Mesendoderm (in vitro differentiated cells): Measurements from ENCODE around the gene ZFYVE9.
"Not testable (repeated sequence)": the region's sequence is repeated elsewhere in the genome, so short reads cannot be mapped to it uniquely, and the experiment has no call there.

Experiments
- DNase-seq: peaks from one replicate; pipeline ENCODE4 v3.0.0; 2013
- H2AK5ac ChIP-seq: 2 replicates; pipeline ENCODE4 v1.6.1; 2013; ENCODE audit warnings: low read length, inconsistent platforms
- H2BK120ac ChIP-seq: 2 replicates; pipeline ENCODE4 v1.6.1; 2013; ENCODE audit warnings: low read depth, mild to moderate bottlenecking, low read length, moderate library complexity, mixed read lengths
- H2BK15ac ChIP-seq: replicated peaks from 2 replicates; pipeline ENCODE4 v1.6.1; 2013; ENCODE audit warnings: low read depth, mild to moderate bottlenecking, moderate library complexity
- H2BK5ac ChIP-seq: 2 replicates; pipeline ENCODE4 v1.6.1; 2013; ENCODE audit warnings: low read length, inconsistent platforms
- H3K18ac ChIP-seq: 2 replicates; pipeline ENCODE4 v1.6.1; 2013; ENCODE audit warnings: mild to moderate bottlenecking, low read length, mixed read lengths
- H3K23ac ChIP-seq: one replicate; pipeline ENCODE4 v1.6.1; 2013; ENCODE audit warnings: low read length
- H3K27ac ChIP-seq: 2 replicates; pipeline ENCODE4 v1.5.1; 2013; ENCODE audit warnings: low read depth, mild to moderate bottlenecking, inconsistent platforms, low read length, moderate library complexity
- H3K27me3 ChIP-seq: 2 replicates; pipeline ENCODE4 v1.6.1; 2013; ENCODE audit warnings: low read length, control low read depth, mild to moderate bottlenecking, inconsistent platforms; ENCODE audit not compliant: insufficient read depth, poor library complexity
- H3K36me3 ChIP-seq: 2 replicates; pipeline ENCODE4 v1.6.1; 2013; ENCODE audit warnings: low read length, inconsistent platforms; ENCODE audit not compliant: control insufficient read depth, insufficient read depth
- H3K4ac ChIP-seq: one replicate; pipeline ENCODE4 v1.6.1; 2013; ENCODE audit warnings: low read depth, mild to moderate bottlenecking, low read length, moderate library complexity
- H3K4me1 ChIP-seq: 2 replicates; pipeline ENCODE4 v1.6.1; 2013; ENCODE audit warnings: low read depth, low read length, inconsistent platforms; ENCODE audit not compliant: control insufficient read depth
- H3K4me2 ChIP-seq: 2 replicates; pipeline ENCODE4 v1.6.1; 2013; ENCODE audit warnings: low read length
- H3K4me3 ChIP-seq: 2 replicates; pipeline ENCODE4 v1.5.1; 2013; ENCODE audit warnings: mild to moderate bottlenecking, low read length
- H3K56ac ChIP-seq: one replicate; pipeline ENCODE4 v1.6.1; 2013; ENCODE audit warnings: low read length
- H3K79me1 ChIP-seq: 2 replicates; pipeline ENCODE4 v1.6.1; 2013; ENCODE audit warnings: low read length, inconsistent platforms
- H3K79me2 ChIP-seq: 2 replicates; pipeline ENCODE4 v1.6.1; 2013; ENCODE audit warnings: mild to moderate bottlenecking, low read length; ENCODE audit not compliant: control insufficient read depth, insufficient read depth
- H3K9ac ChIP-seq: 2 replicates; pipeline ENCODE4 v1.6.1; 2013; ENCODE audit warnings: low read length, inconsistent platforms
- H4K5ac ChIP-seq: one replicate; pipeline ENCODE4 v1.6.1; 2013; ENCODE audit warnings: low read length
- H4K8ac ChIP-seq: one replicate; pipeline ENCODE4 v1.6.1; 2013; ENCODE audit warnings: low read depth, mild to moderate bottlenecking, control low read depth, low read length, moderate library complexity
- WGBS: extraction: QIAGEN DNeasy Blood & Tissue Kit; methylation state at CpG from one replicate; pipeline ENCODE4 v1.1.7; 2013; ENCODE audit warnings: low lambda C conversion rate, missing lambda C conversion rate; ENCODE audit not compliant: insufficient coverage; ENCODE audit errors: extremely low coverage; 5-methylcytosine and 5-hydroxymethylcytosine counted together

ZFYVE9 gene

DNA sequence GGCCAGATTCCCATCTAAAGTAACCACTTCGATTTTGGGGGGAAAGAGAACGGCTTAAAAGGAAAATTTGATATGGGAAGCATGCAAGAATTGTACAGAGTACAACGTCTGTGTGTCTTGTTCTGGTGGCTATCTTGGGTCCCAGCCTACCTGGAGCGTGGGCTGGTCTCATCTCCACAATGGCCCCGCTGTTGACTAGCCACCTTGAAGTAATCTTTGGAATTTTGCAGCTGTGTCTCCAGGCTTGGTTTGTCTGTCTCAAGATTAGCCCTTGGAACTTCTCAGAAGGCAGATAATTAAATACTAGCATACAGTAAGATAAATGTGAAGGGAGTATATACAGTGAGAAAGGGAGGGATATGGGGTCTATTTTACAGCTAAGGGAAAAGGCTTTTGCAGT is 225.4 kb downstream of the ZFYVE9 start:
- no peak overlapping the region for H3K4me3 ChIP-seq
- peaks cover 6% of the 10 kb centered on the region for H3K4me1 ChIP-seq

DNA sequence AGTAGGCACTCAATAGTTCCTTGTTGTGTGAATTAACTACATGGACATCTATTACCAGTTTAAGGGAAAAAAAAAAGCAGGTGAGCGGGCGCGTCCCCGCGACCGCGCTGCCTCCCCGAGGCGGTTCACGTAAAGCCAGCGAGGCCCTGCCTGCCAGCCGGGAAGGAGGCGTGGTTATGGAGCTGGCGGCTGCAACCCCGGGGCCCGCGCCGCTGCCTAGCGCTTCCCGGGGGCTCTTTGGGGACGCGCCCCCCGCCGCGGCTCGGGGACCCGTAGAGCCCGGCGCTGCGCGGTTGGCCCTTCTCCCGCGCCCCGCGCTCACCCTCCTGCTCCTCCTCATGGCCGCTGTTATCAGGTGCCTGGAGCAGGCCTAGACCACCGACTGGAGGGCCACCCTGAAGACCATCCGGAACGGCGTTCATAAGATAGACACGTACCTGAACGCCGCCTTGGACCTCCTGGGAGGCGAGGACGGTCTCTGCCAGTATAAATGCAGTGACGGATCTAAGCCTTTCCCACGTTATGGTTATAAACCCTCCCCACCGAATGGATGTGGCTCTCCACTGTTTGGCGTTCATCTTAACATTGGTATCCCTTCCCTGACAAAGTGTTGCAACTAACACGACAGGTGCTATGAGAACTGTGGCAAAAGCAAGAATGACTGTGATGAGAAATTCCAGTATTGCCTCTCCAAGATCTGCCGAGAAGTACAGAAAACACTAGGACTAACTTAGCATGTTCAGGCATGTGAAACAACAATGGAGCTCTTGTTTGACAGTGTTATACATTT is 226.7 kb downstream of the ZFYVE9 start:
- peaks cover 12% of the 10 kb centered on the region for H3K79me1 ChIP-seq
- peak overlapping the region; percentile 74 for H3K56ac ChIP-seq
- H3K9ac ChIP-seq, result peak overlapping the region; percentile 72
- no peak overlapping the region for H2BK120ac ChIP-seq
- no peak overlapping the region for H3K27ac ChIP-seq
- H3K4me3 ChIP-seq, result no peak overlapping the region
- peaks cover 2% of the 10 kb centered on the region for H3K36me3 ChIP-seq
- no peak overlapping the region for H4K5ac ChIP-seq
- WGBS, result no CpG with 5 or more reads among the region's 51 CpGs
- H3K4ac ChIP-seq, result no peak overlapping the region
- H2BK15ac ChIP-seq, result no peak overlapping the region
- peaks cover 6% of the 10 kb centered on the region for H3K4me1 ChIP-seq
- peaks cover 11% of the 10 kb centered on the region for H3K79me2 ChIP-seq
- H2BK5ac ChIP-seq, result no peak overlapping the region
- no peak overlapping the region for H4K8ac ChIP-seq
- H3K27me3 ChIP-seq, result no peaks in the 10 kb centered on the region
- H2AK5ac ChIP-seq, result no peak overlapping the region
- H3K23ac ChIP-seq, result no peak overlapping the region
- no peak overlapping the region for H3K18ac ChIP-seq
- H3K4me2 ChIP-seq, result peak overlapping the region; percentile 50
- DNase-seq, result peak; percentile 69

More for the DNA sequence above, 225.4 kb downstream of the ZFYVE9 start:
- H2AK5ac ChIP-seq, result no peak overlapping the region
- H3K27ac ChIP-seq, result no peak overlapping the region
- peaks cover 15% of the 10 kb centered on the region for H3K79me1 ChIP-seq
- no CpG with 5 or more reads among the region's 5 CpGs for WGBS
- H4K5ac ChIP-seq, result no peak overlapping the region
- no peak for DNase-seq
- H2BK120ac ChIP-seq, result no peak overlapping the region
- peaks cover 3% of the 10 kb centered on the region for H3K36me3 ChIP-seq
- H2BK15ac ChIP-seq, result no peak overlapping the region
- H3K79me2 ChIP-seq, result peaks cover 11% of the 10 kb centered on the region
- H3K4me2 ChIP-seq, result no peak overlapping the region
- H2BK5ac ChIP-seq, result no peak overlapping the region
- H3K18ac ChIP-seq, result no peak overlapping the region
- no peak overlapping the region for H3K9ac ChIP-seq
- H3K56ac ChIP-seq, result no peak overlapping the region
- no peak overlapping the region for H3K23ac ChIP-seq
- no peak overlapping the region for H3K4ac ChIP-seq
- H4K8ac ChIP-seq, result no peak overlapping the region
- H3K27me3 ChIP-seq, result no peaks in the 10 kb centered on the region

DNA sequence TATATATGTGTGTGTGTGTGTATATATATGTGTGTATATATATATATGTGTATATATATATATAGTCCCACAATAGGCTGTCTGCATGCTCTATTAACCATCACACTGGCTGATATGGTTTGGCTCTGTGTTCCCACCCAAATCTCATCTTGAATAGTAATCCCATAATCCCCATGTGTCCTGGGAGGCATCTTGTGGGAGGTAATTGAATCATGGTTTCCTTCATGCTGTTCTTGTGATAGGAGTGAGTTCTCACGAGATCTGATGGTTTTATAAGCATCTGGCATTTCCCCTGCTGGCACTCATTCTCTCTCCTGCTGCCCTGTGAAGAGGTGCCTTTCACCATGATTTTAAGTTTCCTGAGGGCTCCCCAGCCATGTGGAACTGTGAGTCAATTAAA is 228.0 kb downstream of the ZFYVE9 start:
- WGBS, result no CpG with 5 or more reads among the region's 1 CpG

DNA sequence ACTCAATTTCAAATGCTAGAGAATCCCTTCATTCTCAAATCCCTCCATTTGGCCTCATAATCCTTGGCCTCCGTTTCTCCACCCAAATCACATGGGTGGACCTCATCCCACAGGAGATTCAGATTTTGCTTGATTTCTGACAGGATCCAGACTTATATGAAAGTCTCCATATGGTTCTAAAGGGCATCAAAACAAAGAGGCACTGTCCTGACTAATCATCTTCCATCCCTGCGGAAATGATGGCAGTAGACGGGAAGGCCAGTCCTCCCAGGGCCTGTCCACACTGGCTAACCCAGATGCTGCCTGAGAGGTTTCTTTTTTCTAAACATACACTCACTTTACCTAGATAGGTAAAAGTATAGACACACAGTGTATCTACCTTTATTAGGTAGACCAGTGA is 243.5 kb downstream of the ZFYVE9 start:
- H4K5ac ChIP-seq, result no peak overlapping the region
- no CpG with 5 or more reads among the region's 3 CpGs for WGBS
- no peaks in the 10 kb centered on the region for H3K4me1 ChIP-seq
- no peak overlapping the region for H3K23ac ChIP-seq
- H2AK5ac ChIP-seq, result no peak overlapping the region
- no peak overlapping the region for H3K9ac ChIP-seq
- no peak overlapping the region for H3K18ac ChIP-seq
- H3K27ac ChIP-seq, result no peak overlapping the region
- H3K36me3 ChIP-seq, result peaks cover 35% of the 10 kb centered on the region
- H3K79me1 ChIP-seq, result no peaks in the 10 kb centered on the region
- no peak overlapping the region for H4K8ac ChIP-seq
- no peak overlapping the region for H3K4me2 ChIP-seq
- no peaks in the 10 kb centered on the region for H3K79me2 ChIP-seq
- H3K56ac ChIP-seq, result no peak overlapping the region
- H2BK120ac ChIP-seq, result no peak overlapping the region
- no peak overlapping the region for H2BK5ac ChIP-seq
- H3K4ac ChIP-seq, result no peak overlapping the region
- no peak overlapping the region for H3K4me3 ChIP-seq
- no peak overlapping the region for H2BK15ac ChIP-seq
- no peak for DNase-seq
- no peaks in the 10 kb centered on the region for H3K27me3 ChIP-seq

More for the DNA sequence above, 228.0 kb downstream of the ZFYVE9 start:
- H3K56ac ChIP-seq, H3K4ac ChIP-seq, H2BK5ac ChIP-seq, H3K9ac ChIP-seq, H2BK15ac ChIP-seq, H3K4me2 ChIP-seq, H3K27me3 ChIP-seq, H4K8ac ChIP-seq, H2AK5ac ChIP-seq, H2BK120ac ChIP-seq, H3K18ac ChIP-seq, H3K79me2 ChIP-seq, H3K4me1 ChIP-seq, H3K36me3 ChIP-seq, H3K79me1 ChIP-seq, H4K5ac ChIP-seq, H3K27ac ChIP-seq, H3K4me3 ChIP-seq, H3K23ac ChIP-seq: not testable (repeated sequence)
- peak; percentile 58 for DNase-seq

DNA sequence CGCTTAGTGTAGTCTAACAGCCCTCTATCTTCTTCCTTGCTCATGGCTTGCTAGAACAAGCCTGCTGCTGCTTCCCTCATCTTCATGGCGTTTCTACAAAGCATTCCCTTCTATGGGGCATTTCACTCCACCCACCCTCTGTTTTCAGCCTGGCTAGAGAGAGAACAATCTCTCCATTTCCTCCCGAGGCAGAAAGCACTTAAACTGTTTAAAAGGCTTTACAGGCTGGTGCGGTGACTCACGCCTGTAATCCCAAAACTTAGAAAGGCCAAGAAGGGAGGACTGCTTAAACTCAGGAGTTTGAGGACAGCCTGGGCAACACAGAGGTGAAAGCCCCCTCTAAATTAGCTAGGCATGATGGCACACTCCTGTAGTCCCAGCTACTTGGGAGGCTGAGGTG is 244.6 kb downstream of the ZFYVE9 start:
- Histone ChIP-seq H3K23ac (no peak overlapping the region), H2AK5ac (no peak overlapping the region), H3K36me3 (peaks cover 31% of the 10 kb centered on the region), H3K4me3 (no peak overlapping the region), H4K8ac (no peak overlapping the region), H3K4me2 (no peak overlapping the region), H3K27me3 (no peaks in the 10 kb centered on the region), H3K4ac (no peak overlapping the region), H3K18ac (no peak overlapping the region), H2BK15ac (no peak overlapping the region), H3K56ac (no peak overlapping the region), H3K79me2 (no peaks in the 10 kb centered on the region), H3K9ac (no peak overlapping the region), H4K5ac (no peak overlapping the region), H3K4me1 (no peaks in the 10 kb centered on the region), H2BK5ac (no peak overlapping the region), H3K79me1 (no peaks in the 10 kb centered on the region), H2BK120ac (no peak overlapping the region), H3K27ac (no peak overlapping the region)
- no CpG with 5 or more reads among the region's 5 CpGs for WGBS
- DNase-seq, result no peak

DNA sequence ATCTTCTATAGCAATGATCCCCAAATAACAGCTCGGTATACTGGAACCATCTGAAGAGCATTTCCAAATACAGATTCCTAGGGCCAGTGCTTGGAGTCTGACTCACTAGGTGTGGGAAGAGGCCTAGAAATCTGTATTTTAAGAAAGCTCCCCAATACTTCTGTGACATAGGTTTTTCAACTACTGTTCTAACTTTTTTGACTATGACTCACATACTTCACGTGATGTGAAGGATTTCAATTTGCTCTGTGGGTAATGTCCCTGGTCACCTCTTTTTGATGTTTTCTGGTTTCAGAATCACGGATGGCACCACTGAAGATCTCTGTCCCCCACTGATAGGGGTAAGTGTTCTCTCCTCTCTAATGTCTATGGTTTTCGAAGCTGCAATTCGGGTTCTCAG is 251.3 kb downstream of the ZFYVE9 start:
- H3K23ac ChIP-seq, result no peak overlapping the region

More for the DNA sequence above, 251.3 kb downstream of the ZFYVE9 start:
- Histone ChIP-seq H2BK15ac (no peak overlapping the region), H2AK5ac (no peak overlapping the region), H3K79me2 (no peaks in the 10 kb centered on the region), H2BK120ac (no peak overlapping the region), H3K79me1 (peaks cover 6% of the 10 kb centered on the region), H3K27ac (no peak overlapping the region), H3K4ac (no peak overlapping the region), H4K5ac (no peak overlapping the region), H3K4me3 (no peak overlapping the region), H3K4me1 (peaks cover 2% of the 10 kb centered on the region), H4K8ac (no peak overlapping the region), H3K56ac (no peak overlapping the region), H3K9ac (no peak overlapping the region), H3K18ac (no peak overlapping the region), H3K27me3 (no peaks in the 10 kb centered on the region), H3K36me3 (peaks cover 14% of the 10 kb centered on the region), H3K4me2 (no peak overlapping the region), H2BK5ac (no peak overlapping the region)
- WGBS, result no CpG with 5 or more reads among the region's 5 CpGs
- DNase-seq, result no peak
